C4-2B (cell line): ENCODE data around the gene TBCEL.

Experiments
- H3K27ac ChIP-seq: fragments of 450-650 bp; 2 replicates; pipeline ENCODE4 v1.5.1; 2017
- CTCF ChIP-seq: fragments of 450-650 bp; conservative IDR thresholded peaks from 2 replicates; pipeline ENCODE4 v1.5.1; 2017; ENCODE audit warnings: mild to moderate bottlenecking
- ZFX ChIP-seq: fragments of 450-650 bp; IDR thresholded peaks from 2 replicates; pipeline ENCODE4 v1.6.1; 2017

TBCEL gene

GRCh38 chr11:121039971-121040613 lies 16.2 kb downstream of the TBCEL start:
- H3K27ac ChIP-seq: peak overlapping the region; percentile 72; the same call in 1 of the 2 replicates
- no peak for TF ChIP-seq ZFX
- TF ChIP-seq CTCF: no peak

- H3K27ac ChIP-seq: peak overlapping the region; percentile 72; the same call in 1 of the 2 replicates
- TF ChIP-seq CTCF: no peak
Measured at GRCh38 chr11:121040614-121041002, 16.7 kb downstream of the TBCEL start.

GRCh38 chr11:121041072-121041471 lies 17.2 kb downstream of the TBCEL start:
- H3K27ac ChIP-seq: no peak overlapping the region
- TF ChIP-seq ZFX: no peak
- no peak for TF ChIP-seq CTCF

DNA sequence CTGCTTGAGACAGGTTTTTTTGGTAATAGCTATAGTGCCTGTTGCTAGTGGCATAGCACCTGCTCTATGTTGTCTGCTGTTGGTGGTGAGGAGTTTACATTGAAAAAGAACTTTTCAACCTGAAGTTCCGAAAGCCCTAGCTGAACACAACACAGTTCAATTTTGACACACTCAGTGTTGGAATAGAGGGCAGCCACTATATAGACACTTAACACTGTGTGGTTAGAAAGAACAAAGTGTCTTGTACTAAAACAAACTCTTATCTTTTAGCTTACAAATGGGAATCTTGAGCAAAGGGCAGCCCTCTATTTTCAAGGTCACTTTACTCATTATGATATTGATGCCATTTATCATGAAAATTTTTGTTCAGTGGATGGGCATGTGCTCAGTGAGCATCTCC lies 18.4 kb downstream of the TBCEL start:
- H3K27ac ChIP-seq: no peak overlapping the region
- no peak for TF ChIP-seq CTCF
- no peak for TF ChIP-seq ZFX

- H3K27ac ChIP-seq: no peak overlapping the region
- TF ChIP-seq CTCF (no peak), ZFX (no peak)
Measured at GRCh38 chr11:121047926-121048325, 24.0 kb downstream of the TBCEL start.

DNA sequence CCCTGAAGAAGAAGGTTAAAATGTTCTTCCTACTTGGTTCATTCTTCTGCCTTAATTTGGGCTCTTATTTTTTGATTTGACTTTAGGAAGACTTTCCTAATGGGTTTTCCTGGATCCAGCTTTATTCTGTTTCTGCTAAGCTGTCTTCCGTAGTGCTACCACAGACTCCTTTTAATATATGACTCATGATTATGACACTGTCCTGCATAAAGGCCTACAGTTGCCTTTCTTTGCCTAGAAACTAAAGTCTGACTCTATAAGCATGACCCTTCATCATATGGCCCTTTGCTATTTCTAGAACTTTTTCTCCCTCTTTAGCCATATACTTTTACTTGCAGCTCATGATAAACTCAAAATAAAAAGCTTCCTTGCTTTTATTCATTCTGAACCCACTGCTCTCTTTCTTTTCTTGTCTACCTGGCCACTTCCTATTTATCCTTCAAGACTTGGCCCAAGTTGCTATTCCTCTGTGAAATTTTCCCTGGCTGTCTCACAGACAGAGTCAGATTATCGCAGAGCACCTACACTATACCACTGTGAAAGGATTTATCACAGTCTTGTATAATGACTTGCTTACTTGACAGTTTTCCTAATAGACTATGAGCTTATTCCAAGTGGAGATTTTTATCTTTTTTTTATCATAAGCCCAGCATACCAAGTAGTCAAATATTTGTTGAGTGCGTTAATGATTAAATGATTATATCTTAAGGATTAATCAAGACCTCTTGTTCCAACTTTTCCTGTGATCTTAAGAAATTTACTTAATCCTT lies 24.7 kb downstream of the TBCEL start:
- no peak overlapping the region for H3K27ac ChIP-seq
- TF ChIP-seq ZFX (no peak), CTCF (no peak)

DNA sequence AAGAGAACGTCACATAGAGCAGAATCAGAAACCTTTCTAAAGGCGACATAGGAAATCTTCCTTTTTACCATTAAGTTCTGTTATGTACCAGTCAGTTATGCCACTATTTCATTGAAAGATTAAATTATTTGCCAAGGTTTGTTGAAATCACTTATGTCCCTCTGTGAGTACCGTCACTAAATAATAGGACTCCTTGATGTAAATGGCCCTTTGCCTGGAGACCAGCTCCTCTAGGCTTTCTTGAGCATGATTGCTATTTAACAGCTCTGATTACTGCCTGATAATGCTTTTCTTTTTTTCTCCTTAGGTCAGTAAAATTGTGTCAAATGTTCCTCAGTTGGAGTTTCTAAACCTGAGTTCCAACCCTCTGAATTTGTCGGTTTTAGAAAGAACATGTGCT lies 29.3 kb downstream of the TBCEL start:
- no peak for TF ChIP-seq CTCF
- H3K27ac ChIP-seq: no peak overlapping the region
